HEK293 (cell line): Measurements from ENCODE around the gene ADPGK.

Experiments
- AEBP2 ChIP-seq: fragments of 450-650 bp; formaldehyde crosslinking; IDR thresholded peaks from 2 replicates; pipeline ENCODE4 v1.5.1; 2016; ENCODE audit warnings: missing biosample characterization, missing genetic modification characterization, borderline replicate concordance
- GLI2 ChIP-seq: fragments of 450-650 bp; formaldehyde crosslinking; IDR thresholded peaks from 2 replicates; pipeline ENCODE4; 2017; ENCODE audit warnings: missing biosample characterization, missing genetic modification characterization, low read depth, borderline replicate concordance
- KLF1 ChIP-seq: fragments of 450-650 bp; formaldehyde crosslinking; IDR thresholded peaks from 2 replicates; pipeline ENCODE4 v1.5.1; 2016; ENCODE audit warnings: missing biosample characterization, missing genetic modification characterization
- KLF16 ChIP-seq: fragments of 450-650 bp; formaldehyde crosslinking; IDR thresholded peaks from 2 replicates; pipeline ENCODE4 v1.5.1; 2017; ENCODE audit warnings: missing biosample characterization, missing genetic modification characterization
- KLF9 ChIP-seq: fragments of 450-650 bp; formaldehyde crosslinking; IDR thresholded peaks from 2 replicates; pipeline ENCODE4 v1.5.1; 2016; ENCODE audit warnings: missing biosample characterization, missing genetic modification characterization, low read depth
- PATZ1 ChIP-seq: fragments of 450-650 bp; formaldehyde crosslinking; IDR thresholded peaks from 2 replicates; pipeline ENCODE4 v1.5.1; 2016; ENCODE audit warnings: missing biosample characterization, missing genetic modification characterization
- PRDM1 ChIP-seq: fragments of 450-650 bp; formaldehyde crosslinking; IDR thresholded peaks from 2 replicates; pipeline ENCODE4; 2016; ENCODE audit warnings: missing biosample characterization, missing genetic modification characterization
- ZBTB21 ChIP-seq: fragments of 450-650 bp; formaldehyde crosslinking; IDR thresholded peaks from 2 replicates; pipeline ENCODE4 v1.5.1; 2017; ENCODE audit warnings: missing biosample characterization, missing genetic modification characterization
- ZBTB8A ChIP-seq: fragments of 450-650 bp; formaldehyde crosslinking; IDR thresholded peaks from 2 replicates; pipeline ENCODE4 v1.5.1; 2016; ENCODE audit warnings: missing biosample characterization, missing genetic modification characterization
- ZFHX2 ChIP-seq: fragments of 450-650 bp; formaldehyde crosslinking; conservative IDR thresholded peaks from 2 replicates; pipeline ENCODE4 v1.5.1; 2016; ENCODE audit warnings: missing biosample characterization, missing genetic modification characterization
- ZNF146 ChIP-seq: fragments of 450-650 bp; formaldehyde crosslinking; IDR thresholded peaks from 2 replicates; pipeline ENCODE4 v1.5.1; 2016; ENCODE audit warnings: missing biosample characterization, missing genetic modification characterization
- ZNF148 ChIP-seq: fragments of 450-650 bp; formaldehyde crosslinking; IDR thresholded peaks from 2 replicates; pipeline ENCODE4 v1.5.0; 2017; ENCODE audit warnings: missing biosample characterization, missing genetic modification characterization, borderline replicate concordance
- ZNF174 ChIP-seq: fragments of 450-650 bp; formaldehyde crosslinking; IDR thresholded peaks from 2 replicates; pipeline ENCODE4 v1.5.0; 2017; ENCODE audit warnings: missing biosample characterization, mild to moderate bottlenecking, missing genetic modification characterization
- ZNF221 ChIP-seq: fragments of 450-650 bp; formaldehyde crosslinking; IDR thresholded peaks from 2 replicates; pipeline ENCODE4 v1.5.1; 2017; ENCODE audit warnings: missing biosample characterization, missing genetic modification characterization, borderline replicate concordance
- ZNF292 ChIP-seq: fragments of 450-650 bp; formaldehyde crosslinking; IDR thresholded peaks from 2 replicates; pipeline ENCODE4 v1.5.1; 2016; ENCODE audit warnings: low read depth, missing biosample characterization, missing genetic modification characterization, borderline replicate concordance
- ZNF324 ChIP-seq: fragments of 450-650 bp; formaldehyde crosslinking; IDR thresholded peaks from 2 replicates; pipeline ENCODE4 v1.5.1; 2016; ENCODE audit warnings: missing biosample characterization, missing genetic modification characterization
- ZNF335 ChIP-seq: fragments of 450-650 bp; formaldehyde crosslinking; conservative IDR thresholded peaks from 2 replicates; pipeline ENCODE4 v1.5.1; 2016; ENCODE audit warnings: missing biosample characterization, missing genetic modification characterization
- ZNF404 ChIP-seq: fragments of 450-650 bp; formaldehyde crosslinking; IDR thresholded peaks from 2 replicates; pipeline ENCODE4 v1.5.1; 2017; ENCODE audit warnings: missing biosample characterization, missing genetic modification characterization
- ZNF473 ChIP-seq: fragments of 450-650 bp; formaldehyde crosslinking; IDR thresholded peaks from 2 replicates; pipeline ENCODE4 v1.5.1; 2017; ENCODE audit warnings: missing biosample characterization, missing genetic modification characterization
- ZNF501 ChIP-seq: fragments of 450-650 bp; formaldehyde crosslinking; IDR thresholded peaks from 2 replicates; pipeline ENCODE4 v1.5.1; 2016; ENCODE audit warnings: missing biosample characterization, missing genetic modification characterization
- ZNF558 ChIP-seq: fragments of 450-650 bp; formaldehyde crosslinking; IDR thresholded peaks from 2 replicates; pipeline ENCODE4 v1.5.1; 2016; ENCODE audit warnings: missing biosample characterization, missing genetic modification characterization
- ZNF629 ChIP-seq: fragments of 450-650 bp; formaldehyde crosslinking; IDR thresholded peaks from 2 replicates; pipeline ENCODE4 v1.5.1; 2017; ENCODE audit warnings: missing biosample characterization, missing genetic modification characterization
- ZNF658 ChIP-seq: fragments of 450-650 bp; formaldehyde crosslinking; IDR thresholded peaks from 2 replicates; pipeline ENCODE4; 2016; ENCODE audit warnings: missing biosample characterization, missing genetic modification characterization
- ZNF660 ChIP-seq: fragments of 450-650 bp; IDR thresholded peaks from 2 replicates; pipeline ENCODE4 v1.5.1; 2018; ENCODE audit warnings: missing biosample characterization, mild to moderate bottlenecking, missing genetic modification characterization
- ZNF768 ChIP-seq: fragments of 450-650 bp; formaldehyde crosslinking; IDR thresholded peaks from 2 replicates; pipeline ENCODE4 v1.5.1; 2018; ENCODE audit warnings: missing biosample characterization, mild to moderate bottlenecking, missing genetic modification characterization
- ZNF776 ChIP-seq: fragments of 450-650 bp; formaldehyde crosslinking; IDR thresholded peaks from 2 replicates; pipeline ENCODE4 v1.5.0; 2017; ENCODE audit warnings: missing biosample characterization, missing genetic modification characterization, borderline replicate concordance
- TF ChIP-seq, protein P1 (sequence below): fragments of 450-650 bp; formaldehyde crosslinking; IDR thresholded peaks from 2 replicates; pipeline ENCODE4 v1.5.1; 2016; ENCODE audit warnings: missing biosample characterization, missing genetic modification characterization
- TF ChIP-seq, protein P2 (sequence below): fragments of 450-650 bp; formaldehyde crosslinking; IDR thresholded peaks from 2 replicates; pipeline ENCODE4 v1.5.1; 2017; ENCODE audit warnings: missing biosample characterization, mild to moderate bottlenecking, missing genetic modification characterization, moderate library complexity
- TF ChIP-seq, protein P3 (sequence below): fragments of 450-650 bp; formaldehyde crosslinking; IDR thresholded peaks from 2 replicates; pipeline ENCODE4 v1.5.1; 2016; ENCODE audit warnings: missing biosample characterization, missing genetic modification characterization

ADPGK gene

GRCh38 chr15:72796515-72797337 lies 13.2 kb upstream of the ADPGK start (continued):
- TF ChIP-seq ZNF473 (tag by site-specific recombination) = no peak
- TF ChIP-seq ZFHX2 (tag by site-specific recombination) = peak; percentile 37
- TF ChIP-seq ZNF404 (tag by site-specific recombination) = no peak
- TF ChIP-seq ZNF148 (tag by site-specific recombination) = no peak
- TF ChIP-seq ZNF658 = no peak
- TF ChIP-seq ZNF629 = peak; percentile 13; the same call in 1 of the 2 replicates
- TF ChIP-seq, protein P1, sequence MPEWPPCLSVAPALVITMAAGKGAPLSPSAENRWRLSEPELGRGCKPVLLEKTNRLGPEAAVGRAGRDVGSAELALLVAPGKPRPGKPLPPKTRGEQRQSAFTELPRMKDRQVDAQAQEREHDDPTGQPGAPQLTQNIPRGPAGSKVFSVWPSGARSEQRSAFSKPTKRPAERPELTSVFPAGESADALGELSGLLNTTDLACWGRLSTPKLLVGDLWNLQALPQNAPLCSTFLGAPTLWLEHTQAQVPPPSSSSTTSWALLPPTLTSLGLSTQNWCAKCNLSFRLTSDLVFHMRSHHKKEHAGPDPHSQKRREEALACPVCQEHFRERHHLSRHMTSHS (tag by site-specific recombination) = no peak
- TF ChIP-seq KLF9 (tag by site-specific recombination) = peak; percentile 85
- TF ChIP-seq ZNF292 (tag by site-specific recombination) = no peak
- TF ChIP-seq, protein P2, sequence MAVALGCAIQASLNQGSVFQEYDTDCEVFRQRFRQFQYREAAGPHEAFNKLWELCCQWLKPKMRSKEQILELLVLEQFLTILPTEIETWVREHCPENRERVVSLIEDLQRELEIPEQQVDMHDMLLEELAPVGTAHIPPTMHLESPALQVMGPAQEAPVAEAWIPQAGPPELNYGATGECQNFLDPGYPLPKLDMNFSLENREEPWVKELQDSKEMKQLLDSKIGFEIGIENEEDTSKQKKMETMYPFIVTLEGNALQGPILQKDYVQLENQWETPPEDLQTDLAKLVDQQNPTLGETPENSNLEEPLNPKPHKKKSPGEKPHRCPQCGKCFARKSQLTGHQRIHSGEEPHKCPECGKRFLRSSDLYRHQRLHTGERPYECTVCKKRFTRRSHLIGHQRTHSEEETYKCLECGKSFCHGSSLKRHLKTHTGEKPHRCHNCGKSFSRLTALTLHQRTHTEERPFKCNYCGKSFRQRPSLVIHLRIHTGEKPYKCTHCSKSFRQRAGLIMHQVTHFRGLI (tag by site-specific recombination) = 0 out of 2 replicates have a peak, but pooled peaks have one; percentile 40
- 0 out of 2 replicates have a peak, but pooled peaks have one; percentile 57 for TF ChIP-seq ZNF501 (tag by site-specific recombination)
- TF ChIP-seq ZBTB8A (tag by site-specific recombination) = peak; percentile 46
- peak; percentile 98 for TF ChIP-seq ZNF335 (tag by site-specific recombination)
- TF ChIP-seq PRDM1 (tag by site-specific recombination) = no peak
- 0 out of 2 replicates have a peak, but pooled peaks have one; percentile 17 for TF ChIP-seq ZBTB21
- peak; percentile 50 for TF ChIP-seq PATZ1
- TF ChIP-seq ZNF174 (tag by site-specific recombination) = no peak
- 0 out of 2 replicates have a peak, but pooled peaks have one; percentile 2 for TF ChIP-seq ZNF146 (tag by site-specific recombination)
- no peak for TF ChIP-seq ZNF558 (tag by site-specific recombination)
- TF ChIP-seq ZNF768 (tag by site-specific recombination) = peak; percentile 45; the same call in 1 of the 2 replicates
- TF ChIP-seq KLF1 (tag by site-specific recombination) = peak; percentile 6; the same call in 1 of the 2 replicates
- TF ChIP-seq ZNF324 (tag by site-specific recombination) = 0 out of 2 replicates have a peak, but pooled peaks have one; percentile 46
- TF ChIP-seq, protein P3, sequence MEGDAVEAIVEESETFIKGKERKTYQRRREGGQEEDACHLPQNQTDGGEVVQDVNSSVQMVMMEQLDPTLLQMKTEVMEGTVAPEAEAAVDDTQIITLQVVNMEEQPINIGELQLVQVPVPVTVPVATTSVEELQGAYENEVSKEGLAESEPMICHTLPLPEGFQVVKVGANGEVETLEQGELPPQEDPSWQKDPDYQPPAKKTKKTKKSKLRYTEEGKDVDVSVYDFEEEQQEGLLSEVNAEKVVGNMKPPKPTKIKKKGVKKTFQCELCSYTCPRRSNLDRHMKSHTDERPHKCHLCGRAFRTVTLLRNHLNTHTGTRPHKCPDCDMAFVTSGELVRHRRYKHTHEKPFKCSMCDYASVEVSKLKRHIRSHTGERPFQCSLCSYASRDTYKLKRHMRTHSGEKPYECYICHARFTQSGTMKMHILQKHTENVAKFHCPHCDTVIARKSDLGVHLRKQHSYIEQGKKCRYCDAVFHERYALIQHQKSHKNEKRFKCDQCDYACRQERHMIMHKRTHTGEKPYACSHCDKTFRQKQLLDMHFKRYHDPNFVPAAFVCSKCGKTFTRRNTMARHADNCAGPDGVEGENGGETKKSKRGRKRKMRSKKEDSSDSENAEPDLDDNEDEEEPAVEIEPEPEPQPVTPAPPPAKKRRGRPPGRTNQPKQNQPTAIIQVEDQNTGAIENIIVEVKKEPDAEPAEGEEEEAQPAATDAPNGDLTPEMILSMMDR = 0 out of 2 replicates have a peak, but pooled peaks have one; percentile 7
- TF ChIP-seq AEBP2 (tag by site-specific recombination) = no peak
- peak; percentile 89 for TF ChIP-seq KLF16
- TF ChIP-seq ZNF221 (tag by site-specific recombination) = no peak
- TF ChIP-seq ZNF660 (tag by site-specific recombination) = peak; percentile 77
- no peak for TF ChIP-seq GLI2 (tag by site-specific recombination)
- no peak for TF ChIP-seq ZNF776 (tag by site-specific recombination)
